ENCODE data around the gene ATP9A.

- TF ChIP-seq CTCF (IDR thresholded peaks at IDR 0.05) (no peak), POLR2A (IDR thresholded peaks at IDR 0.05) (no peak)
Observed at GRCh38 chr20:51665543-51666118, 102.6 kb downstream of the ATP9A start.
